ENCODE results near the gene STXBP6.

Gene STXBP6

DNA sequence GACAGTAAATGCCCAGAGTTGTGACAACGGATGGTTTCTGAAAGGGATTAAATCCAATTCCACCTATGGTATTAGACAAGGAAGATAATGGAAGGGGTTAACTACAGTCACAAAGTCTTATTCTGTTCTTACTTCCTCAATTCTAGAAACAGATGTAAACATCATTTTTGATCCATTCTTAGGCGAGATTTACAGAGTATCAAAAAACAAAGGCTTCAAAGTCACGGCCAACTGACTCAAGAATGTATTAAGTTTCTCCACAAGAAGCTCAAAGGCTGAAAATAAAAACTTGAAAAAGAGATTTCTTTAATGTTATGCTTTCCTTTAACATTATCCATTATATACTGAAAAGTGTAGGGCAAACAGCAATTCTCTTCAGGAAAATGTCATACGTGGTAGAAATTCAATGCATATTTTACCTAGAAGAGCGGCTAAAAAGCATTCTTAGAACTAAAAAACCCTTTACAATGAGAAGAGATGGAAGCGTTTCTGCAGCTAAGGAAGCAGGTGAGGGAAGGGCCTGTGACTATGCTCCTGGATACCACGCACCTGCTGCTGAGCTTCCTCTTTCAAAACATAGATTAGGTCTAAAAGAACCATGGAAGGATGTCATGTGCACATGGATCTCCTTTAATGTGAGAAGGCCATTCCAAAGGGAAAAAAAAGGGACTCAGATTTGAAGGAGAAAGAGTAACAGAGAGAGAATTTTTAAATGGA, 185.8 kb downstream of the STXBP6 start:
- TF ChIP-seq, protein P1, sequence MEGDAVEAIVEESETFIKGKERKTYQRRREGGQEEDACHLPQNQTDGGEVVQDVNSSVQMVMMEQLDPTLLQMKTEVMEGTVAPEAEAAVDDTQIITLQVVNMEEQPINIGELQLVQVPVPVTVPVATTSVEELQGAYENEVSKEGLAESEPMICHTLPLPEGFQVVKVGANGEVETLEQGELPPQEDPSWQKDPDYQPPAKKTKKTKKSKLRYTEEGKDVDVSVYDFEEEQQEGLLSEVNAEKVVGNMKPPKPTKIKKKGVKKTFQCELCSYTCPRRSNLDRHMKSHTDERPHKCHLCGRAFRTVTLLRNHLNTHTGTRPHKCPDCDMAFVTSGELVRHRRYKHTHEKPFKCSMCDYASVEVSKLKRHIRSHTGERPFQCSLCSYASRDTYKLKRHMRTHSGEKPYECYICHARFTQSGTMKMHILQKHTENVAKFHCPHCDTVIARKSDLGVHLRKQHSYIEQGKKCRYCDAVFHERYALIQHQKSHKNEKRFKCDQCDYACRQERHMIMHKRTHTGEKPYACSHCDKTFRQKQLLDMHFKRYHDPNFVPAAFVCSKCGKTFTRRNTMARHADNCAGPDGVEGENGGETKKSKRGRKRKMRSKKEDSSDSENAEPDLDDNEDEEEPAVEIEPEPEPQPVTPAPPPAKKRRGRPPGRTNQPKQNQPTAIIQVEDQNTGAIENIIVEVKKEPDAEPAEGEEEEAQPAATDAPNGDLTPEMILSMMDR (IDR thresholded peaks at IDR 0.05; ENCODE audit: unreplicated experiment in 3 of 3): no peak
- H3K36me3 Mint-ChIP-seq (ENCODE audit: low read depth): no peaks in the 10 kb centered on the region
- no peaks in the 10 kb centered on the region for H3K27me3 Mint-ChIP-seq (ENCODE audit: low read depth)
- H3K4me3 Mint-ChIP-seq: no peak overlapping the region
- H3K9me3 Mint-ChIP-seq: no peaks in the 10 kb centered on the region
- peak overlapping the region in 2 of 3 experiments; percentile 42 to 70 for H3K27ac Mint-ChIP-seq
- peaks cover 18% of the 10 kb centered on the region for H3K4me1 Mint-ChIP-seq

DNA sequence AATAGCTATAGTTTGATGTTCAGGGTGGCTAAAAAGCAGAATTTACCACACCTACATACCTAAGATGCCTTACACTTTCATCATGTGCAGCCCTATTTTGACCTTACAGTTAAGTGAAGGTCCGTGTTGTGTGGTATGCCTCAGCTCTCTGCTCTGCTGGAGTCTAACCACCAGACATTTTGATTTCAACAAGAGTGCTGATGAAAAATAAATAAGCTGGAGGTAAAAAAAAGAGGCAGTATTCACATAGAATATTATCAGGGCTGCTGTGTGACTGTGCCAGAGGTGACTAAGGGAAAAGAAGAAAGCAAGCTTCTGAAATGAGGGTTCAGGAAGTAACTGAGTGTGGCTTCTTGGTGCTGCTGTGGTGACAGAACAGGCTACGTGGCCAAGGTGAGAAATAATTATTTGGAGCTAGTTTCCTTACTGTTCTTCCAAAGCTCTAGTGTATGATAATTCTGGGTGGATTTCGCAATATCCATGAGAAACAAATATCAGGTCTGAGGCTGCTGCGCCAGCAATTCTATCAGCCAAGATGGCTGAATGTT, 188.8 kb downstream of the STXBP6 start:
- no peaks in the 10 kb centered on the region for H3K36me3 Mint-ChIP-seq (ENCODE audit: low read depth)
- H3K27me3 Mint-ChIP-seq (ENCODE audit: low read depth): no peaks in the 10 kb centered on the region
- H3K27ac Mint-ChIP-seq: peak overlapping the region; percentile 7 to 37 (median 30)
- no peaks in the 10 kb centered on the region for H3K9me3 Mint-ChIP-seq
- peaks cover 18% of the 10 kb centered on the region for H3K4me1 Mint-ChIP-seq
- TF ChIP-seq, protein P1 (IDR thresholded peaks at IDR 0.05; ENCODE audit: unreplicated experiment in 3 of 3): no peak
- H3K4me3 Mint-ChIP-seq: no peak overlapping the region

DNA sequence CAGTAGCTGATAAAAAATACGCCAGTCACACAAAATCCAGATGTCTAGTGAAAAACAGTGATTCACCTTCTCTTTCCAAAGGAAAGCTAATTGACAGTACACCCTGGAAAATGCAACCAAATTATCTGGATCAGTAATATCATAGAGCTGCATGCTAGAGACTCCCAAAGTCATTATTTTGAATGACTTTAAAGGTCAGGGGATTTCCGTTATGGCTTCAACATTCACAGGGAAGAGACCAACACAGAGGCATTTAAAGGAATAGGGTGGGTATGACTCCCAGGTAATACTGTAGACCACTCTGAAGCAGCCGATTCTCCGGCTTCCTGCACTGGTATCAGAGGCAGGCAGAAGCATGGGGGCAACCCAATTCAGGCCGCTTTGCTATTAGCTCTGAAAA, 190.4 kb downstream of the STXBP6 start:
- TF ChIP-seq, protein P1 (IDR thresholded peaks at IDR 0.05; ENCODE audit: unreplicated experiment in 3 of 3): no peak
- Mint-ChIP-seq H3K36me3 (ENCODE audit: low read depth) (no peaks in the 10 kb centered on the region), H3K27me3 (ENCODE audit: low read depth) (no peaks in the 10 kb centered on the region), H3K9me3 (no peaks in the 10 kb centered on the region), H3K4me1 (peaks cover 18% of the 10 kb centered on the region), H3K27ac (no peak overlapping the region), H3K4me3 (no peak overlapping the region)

DNA sequence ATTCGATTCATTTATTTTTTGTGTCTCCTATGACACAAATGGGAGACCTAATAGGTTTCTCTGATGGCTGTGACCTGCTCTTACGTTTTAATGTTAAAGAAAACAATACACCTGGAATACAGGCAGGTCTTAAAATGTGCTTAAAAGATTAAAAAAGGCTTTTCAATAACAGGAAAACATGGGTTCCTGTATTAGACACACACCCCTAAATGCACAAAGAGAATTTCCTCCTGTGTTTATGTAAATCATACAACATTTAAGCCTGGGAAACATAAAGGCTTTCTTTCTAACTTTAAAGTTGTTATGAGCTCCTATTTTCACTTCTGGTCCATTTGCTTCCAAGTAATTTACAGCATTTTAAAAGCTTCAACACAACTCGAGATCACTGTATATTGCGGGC, 191.3 kb downstream of the STXBP6 start:
- TF ChIP-seq, protein P1 (IDR thresholded peaks at IDR 0.05; ENCODE audit: unreplicated experiment in 3 of 3): no peak
- no peak overlapping the region for H3K4me3 Mint-ChIP-seq
- H3K9me3 Mint-ChIP-seq: no peaks in the 10 kb centered on the region
- peaks cover 10% of the 10 kb centered on the region for H3K4me1 Mint-ChIP-seq
- H3K27me3 Mint-ChIP-seq (ENCODE audit: low read depth): no peaks in the 10 kb centered on the region
- H3K27ac Mint-ChIP-seq: peak overlapping the region in 1 of 3 experiments; percentile 28
- no peaks in the 10 kb centered on the region for H3K36me3 Mint-ChIP-seq (ENCODE audit: low read depth)

DNA sequence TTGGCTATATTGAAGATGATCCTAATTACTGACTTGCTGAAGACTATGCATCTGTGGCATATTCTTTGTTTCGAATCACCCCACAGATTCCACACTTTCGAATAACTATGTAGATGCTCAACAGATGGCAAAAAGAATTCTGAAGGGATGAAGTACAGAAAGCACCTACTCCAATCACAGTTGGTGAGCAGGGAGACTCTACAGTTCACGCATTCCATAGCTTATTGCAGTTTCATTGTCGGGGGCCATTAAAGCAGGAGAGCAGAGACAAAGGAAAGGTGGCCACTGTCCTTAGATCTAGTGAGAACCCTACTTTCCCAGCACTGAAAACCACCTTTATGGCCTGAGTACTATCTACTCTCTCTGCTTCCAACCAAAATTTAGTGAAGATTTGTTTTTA, 191.9 kb downstream of the STXBP6 start:
- Mint-ChIP-seq H3K36me3 (ENCODE audit: low read depth) (no peaks in the 10 kb centered on the region), H3K9me3 (no peaks in the 10 kb centered on the region), H3K27ac (no peak overlapping the region), H3K4me3 (no peak overlapping the region), H3K4me1 (peaks cover 4% of the 10 kb centered on the region), H3K27me3 (ENCODE audit: low read depth) (no peaks in the 10 kb centered on the region)
- TF ChIP-seq, protein P1 (IDR thresholded peaks at IDR 0.05; ENCODE audit: unreplicated experiment in 3 of 3): no peak

DNA sequence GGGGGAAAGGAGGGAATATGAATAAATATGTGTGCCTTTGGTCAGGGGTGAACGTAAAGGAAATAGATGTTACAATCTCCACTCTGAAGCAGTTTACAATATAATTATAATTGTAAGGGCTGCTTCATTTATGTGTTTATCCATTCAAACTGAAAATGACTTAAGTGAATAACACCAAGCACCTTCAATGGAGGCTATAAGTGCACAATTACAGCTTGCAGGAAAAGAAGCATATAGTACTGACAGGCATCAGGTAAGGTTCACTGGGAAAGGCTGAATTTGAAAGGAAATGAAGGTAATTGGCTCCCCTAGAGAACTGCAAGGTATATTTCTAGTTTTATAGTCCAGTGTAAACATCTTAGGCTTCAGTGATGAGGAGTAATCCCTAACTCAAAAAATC, 192.7 kb downstream of the STXBP6 start:
- Mint-ChIP-seq H3K9me3 (no peaks in the 10 kb centered on the region), H3K4me3 (no peak overlapping the region), H3K4me1 (peaks cover 4% of the 10 kb centered on the region), H3K27me3 (ENCODE audit: low read depth) (no peaks in the 10 kb centered on the region), H3K27ac (no peak overlapping the region), H3K36me3 (ENCODE audit: low read depth) (no peaks in the 10 kb centered on the region)
- TF ChIP-seq, protein P1 (IDR thresholded peaks at IDR 0.05; ENCODE audit: unreplicated experiment in 3 of 3): no peak
